ENCODE measurements around the gene EXOC3L2. TPM values are rescaled to one million over a fixed set of nuclear protein-coding genes. Genes with fewer than 3 reads are reported as not detected.
A peak's percentile ranks its signal among the peaks of the same experiment; 100 is the strongest.

EXOC3L2 gene
- total RNA-seq, 1 experiment from 2014 or later = 2.2 TPM

GRCh38 chr19:45172611-45173208 is 72.5 kb downstream of the EXOC3L2 start:
- DNase-seq = no peak
- no peaks in the 10 kb centered on the region for H3K27me3 ChIP-seq (ENCODE audit: control insufficient read depth, insufficient read depth, low read length)
- no peaks in the 10 kb centered on the region for H3K36me3 ChIP-seq (replicated peaks; ENCODE audit: control insufficient read depth, insufficient read depth, low read length)
- no peak overlapping the region for H3K4me3 ChIP-seq (ENCODE audit: insufficient read depth, low read depth, low read length)

DNA sequence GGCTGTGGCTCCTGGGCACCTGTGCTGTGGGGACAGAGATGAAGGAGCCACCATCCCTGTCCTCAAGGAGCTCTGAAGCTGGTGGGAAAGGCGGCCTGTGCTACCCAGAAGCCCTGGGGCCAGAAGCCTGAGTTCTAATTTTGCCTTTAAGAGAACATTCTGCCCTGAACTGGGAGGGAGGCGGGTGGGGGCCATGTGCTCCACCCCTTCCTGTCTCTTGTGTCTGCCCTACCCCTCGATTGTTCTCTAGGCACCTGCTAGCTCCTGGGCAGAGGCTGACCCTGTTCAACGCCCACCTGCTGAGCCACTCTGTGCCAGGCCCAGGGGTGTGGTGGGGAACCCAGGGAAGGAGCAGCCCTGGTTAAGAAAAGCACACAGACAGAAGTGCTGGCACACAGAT is 73.0 kb downstream of the EXOC3L2 start:
- Histone ChIP-seq H3K27me3 (ENCODE audit: control insufficient read depth, insufficient read depth, low read length) (no peaks in the 10 kb centered on the region), H3K36me3 (replicated peaks; ENCODE audit: control insufficient read depth, insufficient read depth, low read length) (no peaks in the 10 kb centered on the region), H3K4me3 (ENCODE audit: insufficient read depth, low read depth, low read length) (no peak overlapping the region)
- no peak for DNase-seq

- Histone ChIP-seq H3K4me3 (ENCODE audit: insufficient read depth, low read depth, low read length) (no peak overlapping the region), H3K27me3 (ENCODE audit: control insufficient read depth, insufficient read depth, low read length) (no peaks in the 10 kb centered on the region), H3K36me3 (replicated peaks; ENCODE audit: control insufficient read depth, insufficient read depth, low read length) (no peaks in the 10 kb centered on the region)
- DNase-seq = no peak
Observed at GRCh38 chr19:45171211-45171623, 74.0 kb downstream of the EXOC3L2 start.

GRCh38 chr19:45170146-45171106 is 74.8 kb downstream of the EXOC3L2 start:
- no peaks in the 10 kb centered on the region for H3K27me3 ChIP-seq (ENCODE audit: control insufficient read depth, insufficient read depth, low read length)
- no peak for DNase-seq
- H3K36me3 ChIP-seq (replicated peaks; ENCODE audit: control insufficient read depth, insufficient read depth, low read length) = no peaks in the 10 kb centered on the region
- H3K4me3 ChIP-seq (ENCODE audit: insufficient read depth, low read depth, low read length) = no peak overlapping the region

GRCh38 chr19:45169602-45170001 is 75.6 kb downstream of the EXOC3L2 start:
- DNase-seq = no peak
- no peak overlapping the region for H3K4me3 ChIP-seq (ENCODE audit: insufficient read depth, low read depth, low read length)
- no peaks in the 10 kb centered on the region for H3K27me3 ChIP-seq (ENCODE audit: control insufficient read depth, insufficient read depth, low read length)
- H3K36me3 ChIP-seq (replicated peaks; ENCODE audit: control insufficient read depth, insufficient read depth, low read length) = no peaks in the 10 kb centered on the region

- no peak for DNase-seq
- Histone ChIP-seq H3K4me3 (ENCODE audit: insufficient read depth, low read depth, low read length) (no peak overlapping the region), H3K27me3 (ENCODE audit: control insufficient read depth, insufficient read depth, low read length) (no peaks in the 10 kb centered on the region), H3K36me3 (replicated peaks; ENCODE audit: control insufficient read depth, insufficient read depth, low read length) (no peaks in the 10 kb centered on the region)
Observed at GRCh38 chr19:45168767-45169351, 76.3 kb downstream of the EXOC3L2 start.

DNA sequence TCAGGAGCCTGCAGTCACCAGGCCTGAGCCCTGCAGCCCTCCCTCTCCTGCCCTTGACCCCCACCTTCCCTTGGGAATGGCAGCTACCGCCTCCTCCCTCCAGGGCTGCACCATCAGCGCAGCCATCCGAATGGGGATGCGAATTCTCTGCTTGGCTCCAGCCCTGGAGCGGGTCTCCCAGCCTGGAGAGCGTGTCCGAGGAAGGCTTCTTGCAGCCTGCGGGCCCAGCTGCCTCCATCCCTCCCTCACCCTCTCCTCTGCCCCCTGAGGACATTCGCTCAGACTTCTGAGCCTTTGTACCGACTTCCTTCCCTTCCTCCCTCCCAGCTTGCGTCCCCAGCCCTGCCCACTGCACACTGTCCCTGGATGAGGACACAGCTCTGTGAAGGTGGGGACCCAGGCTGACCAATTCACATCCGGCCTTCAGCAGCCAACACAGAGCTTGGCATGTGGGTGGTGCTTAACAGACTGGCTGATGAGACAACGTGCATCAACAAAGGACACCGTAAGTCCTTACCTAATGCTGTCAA is 78.4 kb downstream of the EXOC3L2 start:
- Histone ChIP-seq H3K36me3 (replicated peaks; ENCODE audit: control insufficient read depth, insufficient read depth, low read length) (no peaks in the 10 kb centered on the region), H3K4me3 (ENCODE audit: insufficient read depth, low read depth, low read length) (no peak overlapping the region), H3K27me3 (ENCODE audit: control insufficient read depth, insufficient read depth, low read length) (no peaks in the 10 kb centered on the region)
- DNase-seq = peak; percentile 83

DNA sequence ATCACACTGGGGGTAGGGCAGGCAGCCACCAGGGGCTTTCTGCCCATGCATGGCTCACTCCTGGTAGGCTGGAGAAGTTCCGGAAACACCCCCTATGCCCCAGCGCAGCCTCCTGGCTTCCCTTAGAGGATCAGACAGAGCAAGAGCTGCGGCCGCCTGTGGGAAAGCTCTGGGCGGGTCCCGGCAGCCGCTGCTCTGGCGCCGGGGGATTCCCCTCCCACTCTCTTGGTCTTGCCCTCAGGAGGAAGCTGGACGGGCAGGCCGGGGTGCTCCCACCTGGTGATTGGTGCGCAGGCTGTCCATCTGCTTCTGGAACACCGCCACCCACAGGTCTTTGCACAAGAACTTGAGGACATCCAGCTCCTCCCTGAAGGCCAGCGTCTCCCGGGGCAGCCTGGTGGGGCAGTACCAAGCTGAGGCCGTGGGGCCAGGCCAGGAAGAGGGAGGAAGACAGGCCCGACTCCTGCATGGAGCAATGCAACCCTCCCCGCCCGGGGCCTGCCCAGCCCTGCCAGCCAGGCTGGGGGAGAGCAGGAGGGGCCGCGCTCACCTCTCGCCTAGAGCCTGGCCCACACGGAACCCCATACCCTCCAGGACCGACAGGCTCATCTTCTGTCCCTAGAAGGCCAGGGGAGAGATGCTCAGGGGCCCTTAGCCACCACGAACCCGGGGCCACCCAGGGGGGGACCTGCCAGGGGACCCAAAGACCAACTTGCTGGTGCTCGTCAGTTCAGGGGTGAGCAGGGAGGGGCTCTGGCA is 80.5 kb downstream of the EXOC3L2 start:
- no peaks in the 10 kb centered on the region for H3K36me3 ChIP-seq (replicated peaks; ENCODE audit: control insufficient read depth, insufficient read depth, low read length)
- peak; percentile 90 for DNase-seq
- H3K27me3 ChIP-seq (ENCODE audit: control insufficient read depth, insufficient read depth, low read length) = no peaks in the 10 kb centered on the region; the same call in 1 of the 2 replicates
- H3K4me3 ChIP-seq (ENCODE audit: insufficient read depth, low read depth, low read length) = no peak overlapping the region

GRCh38 chr19:45163751-45164460 is 81.3 kb downstream of the EXOC3L2 start:
- Histone ChIP-seq H3K27me3 (ENCODE audit: control insufficient read depth, insufficient read depth, low read length) (no peaks in the 10 kb centered on the region; the same call in 1 of the 2 replicates), H3K36me3 (replicated peaks; ENCODE audit: control insufficient read depth, insufficient read depth, low read length) (no peaks in the 10 kb centered on the region), H3K4me3 (ENCODE audit: insufficient read depth, low read depth, low read length) (no peak overlapping the region)
- no peak for DNase-seq

DNA sequence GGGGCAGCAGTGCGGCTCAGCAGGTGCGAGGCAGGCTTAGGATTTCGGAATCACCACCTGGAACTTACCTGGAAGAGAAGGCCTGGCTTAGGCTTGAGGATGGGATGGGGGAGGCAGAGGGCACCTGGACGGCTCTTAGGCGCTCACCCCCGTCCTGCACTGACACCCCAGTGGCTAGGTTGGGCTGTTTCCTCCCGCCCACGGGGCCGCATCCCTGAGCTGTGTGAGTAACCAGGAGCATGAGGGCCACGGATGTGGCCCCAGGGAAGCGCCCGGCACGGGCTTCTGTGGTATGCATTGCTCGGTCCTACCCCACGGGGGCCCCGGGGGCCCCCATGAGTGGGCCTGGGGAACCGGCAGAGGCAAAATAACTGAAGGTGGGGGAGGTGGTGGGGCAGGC is 82.1 kb downstream of the EXOC3L2 start:
- peak; percentile 51 for DNase-seq
- no peak overlapping the region for H3K4me3 ChIP-seq (ENCODE audit: insufficient read depth, low read depth, low read length)

DNA sequence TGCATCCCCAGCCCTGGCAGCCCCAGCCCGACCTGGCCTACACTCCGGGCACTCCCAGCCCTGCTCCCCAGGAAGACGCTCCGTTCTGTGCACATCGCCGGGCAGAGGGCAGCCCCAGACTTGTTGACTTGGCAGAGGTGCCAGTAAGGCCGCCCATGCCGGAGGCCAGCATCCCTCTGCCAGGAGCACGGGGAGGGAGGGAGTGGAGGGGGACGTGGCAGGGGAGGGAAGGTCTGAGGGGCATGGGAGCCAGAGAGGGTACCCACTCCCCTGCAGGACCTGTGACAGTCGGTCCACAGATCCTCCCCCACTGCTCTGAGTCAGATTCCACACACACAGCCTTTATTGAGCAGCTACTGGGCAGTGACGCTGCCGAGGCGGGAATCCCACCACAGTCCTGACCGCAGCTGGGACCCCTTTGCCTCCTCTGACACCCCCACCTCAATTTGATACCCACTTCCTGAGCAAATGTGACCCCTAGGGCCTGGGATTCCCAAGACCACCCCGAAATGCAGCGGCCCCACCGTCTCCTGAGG is 82.5 kb downstream of the EXOC3L2 start:
- H3K27me3 ChIP-seq (ENCODE audit: control insufficient read depth, insufficient read depth, low read length) = no peaks in the 10 kb centered on the region; the same call in none of the 2 replicates
- no peaks in the 10 kb centered on the region for H3K36me3 ChIP-seq (replicated peaks; ENCODE audit: control insufficient read depth, insufficient read depth, low read length)
- no peak for DNase-seq
- H3K4me3 ChIP-seq (ENCODE audit: insufficient read depth, low read depth, low read length) = no peak overlapping the region

More for the DNA sequence above, 82.1 kb downstream of the EXOC3L2 start:
- Histone ChIP-seq H3K36me3 (replicated peaks; ENCODE audit: control insufficient read depth, insufficient read depth, low read length) (no peaks in the 10 kb centered on the region), H3K27me3 (ENCODE audit: control insufficient read depth, insufficient read depth, low read length) (no peaks in the 10 kb centered on the region; the same call in none of the 2 replicates)

Data from H7 (cell line).